ENCODE measurements around the gene RAET1L.
"Not testable (repeated sequence)": the region's sequence is repeated elsewhere in the genome, so short reads cannot be mapped to it uniquely, and the experiment has no call there.

The RAET1L gene

GRCh38 chr6:150025201-150025917, at the start of gene RAET1L:
Gene RAET1L, minus strand, starts transcription at chr6:150025532. Its CDS starts 61 bp downstream, at chr6:150025471.
- no peak for DNase-seq

- DNase-seq: no peak
Observed at GRCh38 chr6:150075034-150075421, 49.7 kb upstream of the RAET1L start.

- not testable (repeated sequence) for DNase-seq
Observed at GRCh38 chr6:150074396-150075033, 49.2 kb upstream of the RAET1L start.

GRCh38 chr6:150072201-150072600, 46.9 kb upstream of the RAET1L start:
- DNase-seq: no peak

GRCh38 chr6:150070236-150070818, 45.0 kb upstream of the RAET1L start:
- DNase-seq: no peak

GRCh38 chr6:150069706-150070105, 44.4 kb upstream of the RAET1L start:
- DNase-seq: peak; percentile 66

GRCh38 chr6:150068720-150069648, 43.7 kb upstream of the RAET1L start, which contains the start of gene ULBP3:
Gene ULBP3, minus strand, starts transcription at chr6:150069121. Its CDS starts 55 bp downstream, at chr6:150069066.
- peak; percentile 71 for DNase-seq

GRCh38 chr6:150068151-150068550, 42.8 kb upstream of the RAET1L start:
- no peak for DNase-seq

GRCh38 chr6:150065083-150065482, 39.8 kb upstream of the RAET1L start:
- no peak for DNase-seq

- DNase-seq: no peak
Observed at GRCh38 chr6:150063640-150064039, 38.3 kb upstream of the RAET1L start.

GRCh38 chr6:150059973-150060372, 34.6 kb upstream of the RAET1L start:
- DNase-seq: not testable (repeated sequence)

GRCh38 chr6:150058986-150059385, 33.7 kb upstream of the RAET1L start:
- no peak for DNase-seq

- DNase-seq: no peak
Observed at GRCh38 chr6:150058231-150058792, 33.0 kb upstream of the RAET1L start.

- no peak for DNase-seq
Observed at GRCh38 chr6:150057501-150057951, 32.2 kb upstream of the RAET1L start.

- DNase-seq: no peak
Observed at GRCh38 chr6:150056916-150057315, 31.6 kb upstream of the RAET1L start.

GRCh38 chr6:150056156-150056555, 30.8 kb upstream of the RAET1L start:
- DNase-seq: no peak

- no peak for DNase-seq
Observed at GRCh38 chr6:150055131-150055530, 29.8 kb upstream of the RAET1L start.

GRCh38 chr6:150053450-150053849, 28.1 kb upstream of the RAET1L start:
- DNase-seq: no peak

GRCh38 chr6:150050846-150051245, 25.5 kb upstream of the RAET1L start:
- DNase-seq: no peak

- no peak for DNase-seq
Observed at GRCh38 chr6:150048099-150048498, 22.8 kb upstream of the RAET1L start.

- no peak for DNase-seq
Observed at GRCh38 chr6:150046943-150047342, 21.6 kb upstream of the RAET1L start.

- no peak for DNase-seq
Observed at GRCh38 chr6:150044621-150045145, 19.4 kb upstream of the RAET1L start.
